Activated CD4-positive, alpha-beta T cell treated with anti-CD3 and anti-CD28 coated beads for 1 hour (primary cell): ENCODE data around the gene ADGRG4.
"Not testable (repeated sequence)": the region's sequence is repeated elsewhere in the genome, so short reads cannot be mapped to it uniquely, and the experiment has no call there.

Experiments used
- DNase-seq: peaks from one replicate; pipeline ENCODE4 v3.0.0-alpha.2; 2020

The ADGRG4 gene

DNA sequence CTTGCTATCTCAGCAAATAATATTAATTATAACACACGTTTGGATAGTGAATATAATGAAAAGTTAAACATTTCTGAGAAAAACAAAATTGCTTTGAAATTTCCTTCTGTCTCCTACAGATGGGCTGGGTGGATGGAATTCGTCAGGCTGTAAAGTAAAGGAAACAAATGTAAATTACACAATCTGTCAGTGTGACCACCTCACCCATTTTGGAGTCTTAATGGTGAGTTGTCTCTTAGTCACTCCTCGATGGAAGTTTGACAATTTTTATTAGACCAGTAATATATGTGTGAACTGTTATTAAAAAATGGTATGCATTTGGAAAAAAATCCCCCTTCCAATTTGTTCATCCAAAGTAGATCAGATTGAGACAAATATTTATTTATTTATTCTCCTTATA, 94.5 kb downstream of the ADGRG4 start:
- DNase-seq: no peak

DNA sequence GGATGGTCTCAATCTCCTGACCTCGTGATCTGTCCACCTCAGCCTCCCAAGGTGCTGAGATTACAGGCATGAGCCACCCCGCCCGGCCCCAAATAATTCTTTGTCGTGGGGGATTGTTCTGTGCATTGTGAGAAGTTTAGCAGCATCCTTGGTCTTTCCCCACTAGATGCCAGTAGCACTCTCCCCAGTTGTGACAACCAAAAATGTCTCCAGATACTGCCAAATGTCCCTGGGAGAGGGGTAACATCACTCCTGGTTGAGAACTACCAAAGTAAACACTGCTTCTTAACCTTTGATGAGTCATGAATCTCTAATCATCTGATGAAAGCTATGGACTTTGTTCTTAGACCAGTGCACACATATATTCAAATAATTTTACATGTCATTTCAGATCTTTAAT, 96.2 kb downstream of the ADGRG4 start:
- DNase-seq: no peak

DNA sequence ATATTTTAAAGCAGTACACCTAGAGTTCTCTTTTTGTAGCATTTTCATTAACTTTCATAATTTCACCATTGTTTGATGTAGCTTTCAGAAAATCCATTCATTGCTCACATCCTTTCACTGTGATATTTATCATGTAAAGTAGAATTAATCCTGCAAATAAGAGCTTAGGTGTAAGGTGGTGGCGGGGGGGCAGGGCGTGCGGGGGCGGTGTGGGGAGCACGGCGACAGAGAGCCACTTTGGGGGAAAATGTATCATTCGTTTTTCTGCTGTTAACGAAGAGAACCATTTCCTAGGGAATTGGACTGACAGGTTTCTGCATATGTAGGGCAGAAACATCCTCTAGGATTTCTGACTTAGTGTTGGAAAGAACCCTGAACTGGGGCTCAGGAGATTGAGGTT, 104.4 kb downstream of the ADGRG4 start:
- no peak for DNase-seq

DNA sequence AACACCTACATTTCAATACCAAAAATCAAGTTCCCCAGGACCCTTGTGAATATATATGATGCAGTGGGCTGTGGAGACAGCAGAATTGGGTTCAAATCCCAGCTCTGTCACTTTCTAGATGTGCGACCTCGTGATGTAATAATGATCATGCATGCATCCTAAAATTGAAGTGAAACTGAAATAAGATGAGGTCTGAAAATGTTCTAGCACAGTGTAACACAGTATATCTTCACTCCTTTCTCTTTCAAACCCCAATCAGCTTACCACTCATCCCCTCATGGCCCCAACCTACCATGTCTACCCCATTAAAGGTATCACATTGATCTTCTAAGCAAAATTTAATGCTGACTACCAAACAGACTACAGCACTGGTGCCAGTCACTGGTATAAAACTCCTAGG, 117.0 kb downstream of the ADGRG4 start:
- DNase-seq: no peak

DNA sequence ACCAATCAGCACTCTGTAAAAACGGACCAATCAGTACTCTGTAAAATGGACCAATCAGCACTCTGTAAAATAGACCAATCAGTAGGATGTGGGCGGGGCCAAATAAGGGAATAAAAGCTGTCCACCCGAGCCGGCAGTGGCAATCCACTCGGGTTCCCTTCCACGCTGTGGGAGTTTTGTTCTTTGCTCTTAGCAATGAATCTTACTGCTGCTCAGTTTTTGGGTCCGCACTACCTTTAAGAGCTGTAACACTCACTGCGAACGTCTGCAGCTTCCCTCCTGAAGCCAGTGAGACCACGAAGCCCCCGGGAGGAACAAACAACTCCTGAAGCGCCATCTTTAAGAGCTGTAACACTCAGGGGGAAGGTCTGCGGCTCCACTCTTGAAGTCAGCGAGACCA, 120.6 kb downstream of the ADGRG4 start:
- no peak for DNase-seq

DNA sequence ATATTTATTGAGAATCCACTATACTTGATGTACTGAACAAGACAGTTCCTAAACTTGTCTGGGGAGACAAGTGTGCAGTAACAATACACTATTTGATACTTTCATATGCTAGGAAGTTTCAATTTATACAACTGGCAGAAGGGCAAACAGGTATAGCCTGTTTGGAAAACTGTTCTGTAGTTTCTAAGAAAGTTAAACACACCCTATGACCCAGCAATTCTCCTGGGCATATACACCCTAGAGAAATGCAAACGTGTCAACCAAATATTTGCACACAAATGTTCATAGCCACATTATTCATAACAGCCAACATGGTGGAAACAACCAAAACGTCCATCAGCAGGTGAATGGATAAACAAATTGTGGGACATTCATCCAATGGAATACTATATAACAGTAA, 123.0 kb downstream of the ADGRG4 start:
- no peak for DNase-seq

DNA sequence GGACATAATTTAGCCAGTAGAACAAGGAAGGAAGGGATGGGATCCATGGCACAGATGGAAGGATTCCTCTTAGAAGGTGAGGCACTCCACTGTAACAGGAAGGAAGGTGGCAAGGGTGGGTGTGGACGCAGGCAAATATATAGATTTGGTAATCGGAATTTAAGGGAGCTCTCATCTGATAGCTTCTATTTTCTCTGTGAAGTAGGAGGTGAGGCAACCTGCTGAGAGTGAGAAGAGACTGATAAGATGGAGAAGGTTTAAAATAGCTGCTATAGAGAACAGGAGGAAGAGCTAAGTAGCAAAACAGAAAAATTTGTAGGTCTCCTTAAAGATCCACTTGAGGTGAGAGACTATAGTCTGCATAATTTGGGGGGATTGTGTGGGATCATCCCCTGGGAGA, 125.2 kb downstream of the ADGRG4 start:
- no peak for DNase-seq

DNA sequence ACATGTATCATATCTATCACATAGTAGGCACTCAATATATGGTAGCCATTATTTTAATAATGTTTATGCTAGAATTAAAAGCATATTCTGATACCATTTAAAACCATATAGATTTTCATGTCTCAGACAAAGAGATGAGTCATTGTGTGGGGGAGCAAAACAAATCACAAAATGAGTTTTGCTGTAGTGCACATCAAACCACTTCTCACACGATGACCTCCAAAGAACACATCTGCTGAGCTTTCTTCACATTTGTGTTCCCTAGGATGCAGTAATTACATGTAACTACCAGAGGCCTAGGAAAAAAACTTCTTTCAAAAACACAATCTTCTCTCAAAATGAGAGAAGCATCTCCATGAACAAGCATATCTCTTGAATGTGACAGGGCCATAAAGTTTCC, 130.9 kb downstream of the ADGRG4 start:
- DNase-seq: no peak

DNA sequence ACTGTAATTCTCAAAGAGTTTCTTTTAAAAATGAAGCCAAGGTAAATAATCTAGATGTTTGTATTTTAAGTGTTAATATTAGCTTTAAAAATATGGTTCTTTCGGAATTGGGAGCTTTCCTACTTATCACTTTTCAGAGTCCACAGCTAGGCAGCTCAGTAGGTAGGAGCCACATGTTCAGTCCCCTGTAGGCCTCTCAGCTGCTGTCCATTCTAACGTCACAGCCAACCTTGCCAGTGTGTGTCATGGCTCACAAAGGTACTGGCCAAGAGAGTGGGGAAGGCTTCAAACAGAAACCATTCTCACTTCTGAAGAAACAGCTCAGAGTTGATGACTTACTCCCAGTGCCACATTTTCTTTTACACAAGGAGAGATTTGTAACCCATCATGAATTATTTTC, 137.0 kb downstream of the ADGRG4 start:
- no peak for DNase-seq

DNA sequence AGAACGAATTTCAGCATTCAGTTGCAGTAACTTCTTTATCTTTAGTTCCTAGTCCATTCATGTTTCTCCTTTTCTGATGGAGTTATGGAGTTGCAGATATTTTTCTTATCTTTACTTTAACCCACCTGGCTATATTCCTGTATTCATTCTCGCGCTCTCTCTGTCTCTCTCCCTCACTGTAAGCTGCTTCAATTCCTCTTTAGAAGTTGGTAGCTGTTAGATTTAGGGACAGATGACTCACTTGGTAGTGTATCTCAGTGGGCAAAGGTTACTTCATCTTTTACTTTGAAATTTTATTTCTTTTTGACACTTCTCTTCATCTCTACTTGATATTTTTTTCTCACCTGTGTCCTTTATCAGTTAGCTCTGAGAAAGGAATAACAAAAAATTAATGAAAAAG, 137.4 kb downstream of the ADGRG4 start:
- DNase-seq: no peak

DNA sequence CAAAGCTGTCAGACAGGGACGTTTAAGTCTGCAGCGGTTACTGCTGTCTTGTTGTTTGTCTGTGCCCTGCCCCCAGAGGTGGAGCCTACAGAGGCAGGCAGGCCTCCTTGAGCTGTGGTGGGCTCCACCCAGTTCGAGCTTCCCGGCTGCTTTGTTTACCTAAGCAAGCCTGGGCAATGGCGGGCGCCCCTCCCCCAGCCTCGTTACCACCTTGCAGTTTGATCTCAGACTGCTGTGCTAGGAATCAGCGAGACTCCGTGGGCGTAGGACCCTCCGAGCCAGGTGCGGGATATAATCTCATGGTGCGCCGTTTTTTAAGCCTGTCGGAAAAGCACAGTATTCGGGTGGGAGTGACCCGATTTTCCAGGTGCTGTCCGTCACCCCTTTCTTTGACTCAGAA, 144.9 kb downstream of the ADGRG4 start:
- not testable (repeated sequence) for DNase-seq

DNA sequence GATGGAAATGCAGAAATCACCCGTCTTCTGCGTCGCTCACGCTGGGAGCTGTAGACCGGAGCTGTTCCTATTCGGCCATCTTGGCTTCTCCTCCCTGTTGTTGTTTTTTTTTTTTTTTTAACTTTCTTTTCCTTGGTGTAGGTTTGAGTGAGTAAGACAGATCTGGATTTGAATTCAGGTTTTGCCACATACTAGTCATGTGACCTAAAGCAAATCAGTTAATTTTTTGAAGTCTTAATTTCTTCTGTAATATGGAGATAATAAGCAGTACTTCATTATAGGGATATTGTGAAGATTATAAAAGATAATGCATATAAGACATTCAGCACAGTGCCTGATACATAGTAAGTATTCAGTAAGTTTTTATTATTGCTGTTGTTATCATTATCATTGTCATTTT, 145.4 kb downstream of the ADGRG4 start:
- no peak for DNase-seq

DNA sequence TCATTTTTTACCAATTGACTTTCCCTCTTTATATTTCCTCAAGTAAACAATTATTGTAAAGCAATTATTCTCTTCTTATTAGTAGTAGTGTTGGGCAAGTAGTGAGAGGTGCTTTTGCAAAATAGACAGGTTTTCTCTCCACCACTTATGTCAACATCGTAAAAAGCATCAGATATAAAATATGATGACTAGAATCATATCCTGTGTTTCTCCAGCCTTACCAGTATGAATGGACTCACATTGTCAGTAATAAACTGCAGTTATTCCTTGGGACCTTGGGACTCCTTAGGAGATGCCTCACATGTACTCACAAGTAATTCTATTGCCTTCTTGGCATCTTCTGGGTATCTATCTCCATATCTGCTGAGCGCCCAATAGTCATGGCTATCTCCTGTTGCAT, 146.5 kb downstream of the ADGRG4 start:
- DNase-seq: no peak

DNA sequence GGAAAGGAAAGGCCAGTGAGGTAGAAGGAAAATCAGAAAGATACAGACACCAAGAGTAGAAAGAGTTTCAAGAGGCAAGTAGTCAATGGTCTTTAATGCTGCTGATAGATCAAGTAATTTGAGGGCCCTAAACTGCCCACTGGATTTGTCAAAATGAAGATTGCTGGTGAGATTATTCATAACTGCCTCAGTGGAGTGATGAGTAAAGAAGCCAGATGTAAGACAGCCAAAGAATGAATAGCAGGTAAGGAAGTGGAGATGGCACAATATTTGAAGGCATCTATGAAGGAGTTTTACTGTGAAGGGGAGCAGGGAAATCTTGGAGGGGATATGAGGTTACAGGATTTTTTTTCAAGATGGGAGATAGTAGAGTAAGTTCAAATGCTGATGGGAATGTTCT, 147.2 kb downstream of the ADGRG4 start:
- no peak for DNase-seq

DNA sequence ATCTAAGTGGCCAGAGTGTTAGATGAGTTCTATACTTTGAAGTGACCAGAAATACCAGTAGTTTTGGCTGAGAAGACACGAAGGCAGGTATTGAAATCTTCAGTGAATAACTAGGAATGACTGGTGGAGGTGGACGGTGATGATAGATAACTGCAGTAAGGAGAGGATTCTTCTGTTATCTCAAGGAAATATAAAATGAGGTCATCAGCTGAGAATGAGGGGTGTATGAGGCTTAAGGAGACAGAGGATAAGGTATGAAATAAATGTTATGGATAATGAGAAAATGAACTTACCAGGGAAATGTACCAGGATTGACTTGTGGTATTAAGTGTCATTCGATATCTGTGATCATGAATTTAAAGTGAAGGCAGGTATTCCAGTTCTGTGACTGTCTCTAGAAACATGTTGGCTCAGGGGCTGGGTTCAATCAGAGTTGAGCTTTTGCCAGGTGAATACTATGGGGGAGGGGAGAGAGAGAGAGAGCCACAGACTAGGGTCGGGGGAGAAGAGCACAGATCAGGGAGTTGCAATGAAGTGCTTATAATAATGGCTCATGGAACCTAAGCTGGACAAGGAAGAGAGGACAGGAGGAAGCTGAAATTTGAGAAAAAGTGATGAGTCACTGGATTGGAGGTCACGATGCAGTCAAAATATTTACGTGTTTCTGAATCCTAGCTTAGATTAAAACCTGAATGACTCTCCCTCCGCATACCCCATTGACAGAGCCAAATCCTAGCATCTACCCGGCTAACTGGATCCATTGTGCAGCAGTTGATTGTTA, 149.5 kb downstream of the ADGRG4 start:
- no peak for DNase-seq

DNA sequence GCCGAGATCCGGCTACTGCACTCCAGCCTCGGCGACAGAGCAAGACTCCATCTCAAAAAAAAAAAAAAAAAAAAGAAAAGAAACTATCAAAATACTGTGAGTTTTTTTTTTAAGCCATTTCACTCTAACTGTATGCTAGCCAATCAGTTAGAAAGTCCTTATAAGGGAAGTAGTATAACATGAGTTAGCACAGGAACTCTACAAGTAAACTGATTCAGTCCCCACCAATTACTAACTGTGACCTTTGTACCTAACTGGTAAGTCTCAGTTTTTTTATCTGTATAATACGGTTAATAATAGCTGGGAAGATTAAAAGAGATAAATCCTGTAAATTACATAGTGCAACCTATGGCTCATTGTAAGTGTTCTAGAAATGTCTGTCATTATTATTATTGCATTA, 151.9 kb downstream of the ADGRG4 start:
- no peak for DNase-seq

DNA sequence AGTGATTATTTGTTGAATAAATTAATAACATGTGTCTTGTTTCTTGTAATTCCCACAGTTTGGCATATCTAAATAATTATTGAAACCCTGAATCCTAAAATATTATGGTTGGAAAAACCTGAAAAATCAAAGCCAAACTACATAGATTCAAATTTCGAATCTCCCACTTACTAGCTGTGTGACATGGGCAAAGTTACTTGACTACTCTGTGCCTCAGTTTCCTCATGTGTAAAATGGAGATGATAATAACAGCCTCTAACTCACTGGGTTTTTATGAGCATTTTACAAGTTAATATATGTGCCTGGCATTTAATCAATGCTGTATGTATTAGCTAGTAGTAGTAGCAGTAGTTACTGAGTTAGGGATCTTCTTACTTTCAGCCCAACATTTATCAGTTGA, 152.4 kb downstream of the ADGRG4 start:
- DNase-seq: no peak

DNA sequence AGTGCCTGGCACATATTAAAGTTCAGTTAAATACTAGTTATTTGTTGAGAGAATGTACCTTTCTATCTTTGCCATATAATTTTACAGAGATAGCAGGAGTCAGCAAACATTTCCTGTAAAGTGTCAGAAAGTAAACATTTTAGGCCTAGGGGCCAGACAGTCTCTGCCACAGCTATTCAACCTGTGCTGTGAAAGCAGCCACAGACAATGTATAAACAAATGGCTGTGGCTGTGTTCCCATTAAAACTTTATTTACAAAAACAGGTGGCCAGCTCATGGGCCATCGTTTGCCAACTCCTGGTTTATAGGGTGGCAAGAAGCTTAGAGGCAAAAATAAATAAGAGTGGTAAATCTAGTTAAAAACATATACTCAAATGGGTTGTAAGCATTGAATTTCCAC, 153.0 kb downstream of the ADGRG4 start:
- no peak for DNase-seq

DNA sequence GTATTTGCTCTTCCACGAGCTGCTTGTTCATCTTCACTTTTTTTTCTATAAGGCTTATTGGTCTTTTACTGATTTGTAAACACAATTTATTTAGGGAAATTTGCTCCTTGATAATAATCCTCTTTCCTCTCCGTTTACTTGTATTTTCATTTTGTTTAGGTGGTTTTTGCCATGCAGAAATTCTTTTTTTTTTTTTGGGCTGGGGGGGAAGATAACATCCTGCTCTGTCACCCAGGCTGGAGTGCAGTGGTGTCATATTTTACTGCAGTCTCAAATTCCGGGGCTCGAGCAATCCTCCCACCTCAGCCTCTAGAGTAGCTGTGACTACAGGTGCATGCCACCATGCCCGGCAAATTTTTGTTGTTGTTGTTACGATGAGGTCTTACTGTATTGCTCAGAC, 155.4 kb downstream of the ADGRG4 start:
- no peak for DNase-seq

DNA sequence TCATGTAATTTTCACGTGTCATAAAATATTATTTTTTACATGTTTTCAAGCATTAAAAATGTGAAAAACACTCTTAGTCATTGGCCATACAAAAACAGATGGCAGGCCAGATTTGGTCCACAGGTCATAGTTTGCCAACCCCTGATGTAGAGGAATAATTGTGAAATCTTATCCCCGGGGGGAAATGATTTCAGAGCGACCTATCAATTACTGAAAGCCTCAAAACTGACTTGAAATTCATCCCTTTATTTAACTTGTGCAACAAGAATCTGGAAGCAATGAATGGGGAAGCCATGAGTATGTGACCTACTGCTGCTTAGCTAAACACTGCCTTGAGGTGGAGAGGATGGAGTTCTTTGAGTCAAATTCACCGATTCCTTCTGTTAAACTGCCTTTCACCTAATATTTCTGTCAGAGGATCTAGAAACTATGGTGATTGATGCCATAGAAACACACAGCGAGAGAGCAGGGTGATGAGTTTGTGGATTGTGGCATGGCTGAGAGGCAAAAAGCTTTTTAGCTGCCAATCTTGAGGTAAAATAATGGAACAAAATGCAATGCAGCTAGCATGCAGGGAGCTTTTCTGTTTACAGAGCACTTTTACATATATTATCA, 156.6 kb downstream of the ADGRG4 start:
- no peak for DNase-seq

DNA sequence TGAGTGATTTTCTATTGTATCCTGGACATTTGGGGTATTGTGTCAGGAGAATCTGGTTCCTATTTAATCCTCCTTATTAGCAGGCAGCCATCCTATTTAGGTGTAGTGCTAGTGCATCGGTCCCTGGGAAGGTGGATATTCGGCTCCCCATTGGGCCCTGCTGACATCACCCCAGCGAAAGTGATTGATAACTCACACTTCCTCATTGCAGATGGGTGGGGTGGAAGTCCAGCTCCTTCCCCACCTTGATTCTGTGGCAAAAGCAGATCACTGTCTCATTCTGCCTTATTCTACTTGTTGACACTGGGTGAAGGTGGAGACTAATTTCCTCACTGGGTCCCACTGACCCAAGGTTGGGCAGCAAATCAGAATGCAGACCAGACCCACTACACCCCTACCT, 163.8 kb downstream of the ADGRG4 start:
- DNase-seq: no peak
